Stimulated activated CD8-positive, alpha-beta memory T cell treated with anti-CD3 and anti-CD28 coated beads, Interleukin-12 subunit alpha, Interleukin-12 subunit beta, amount 100 ng/mL, for 24 hours (primary cell): ENCODE results near the gene MGMT.

ENCODE experiments used
- DNase-seq: peaks from one replicate; pipeline ENCODE4 v3.0.0-alpha.2; 2020; ENCODE audit errors: extremely low read depth

MGMT gene

GRCh38 chr10:129455625-129456024 is 11.4 kb upstream of the MGMT start:
- no peak for DNase-seq

- DNase-seq: no peak
These were observed 7.1 kb upstream of the MGMT start for GRCh38 chr10:129459762-129460539.

GRCh38 chr10:129462257-129462795 is 4.7 kb upstream of the MGMT start:
- no peak for DNase-seq

GRCh38 chr10:129464251-129464650 is 2.8 kb upstream of the MGMT start:
- DNase-seq: no peak

- no peak for DNase-seq
These were observed 992 bp upstream of the MGMT start for GRCh38 chr10:129465796-129466702.

GRCh38 chr10:129467359-129468064 is 471 bp downstream of the MGMT start:
- DNase-seq: no peak

- no peak for DNase-seq
These were observed 1.1 kb downstream of the MGMT start for GRCh38 chr10:129468187-129468586.

GRCh38 chr10:129470103-129470851 is 3.2 kb downstream of the MGMT start:
- no peak for DNase-seq

GRCh38 chr10:129471447-129472175 is 4.6 kb downstream of the MGMT start:
- DNase-seq: no peak

- no peak for DNase-seq
These were observed 5.9 kb downstream of the MGMT start for GRCh38 chr10:129472696-129473555.

GRCh38 chr10:129474642-129475041 is 7.6 kb downstream of the MGMT start:
- DNase-seq: no peak

GRCh38 chr10:129476431-129476830 is 9.4 kb downstream of the MGMT start:
- no peak for DNase-seq

GRCh38 chr10:129477051-129477450 is 10.0 kb downstream of the MGMT start:
- no peak for DNase-seq

- no peak for DNase-seq
These were observed 14.6 kb downstream of the MGMT start for GRCh38 chr10:129481641-129482040.

GRCh38 chr10:129483430-129484010 is 16.5 kb downstream of the MGMT start:
- DNase-seq: no peak

GRCh38 chr10:129486805-129487204 is 19.8 kb downstream of the MGMT start:
- no peak for DNase-seq

- DNase-seq: no peak
These were observed 24.2 kb downstream of the MGMT start for GRCh38 chr10:129491123-129491734.

- DNase-seq: no peak
These were observed 27.1 kb downstream of the MGMT start for GRCh38 chr10:129494176-129494575.

GRCh38 chr10:129494740-129495139 is 27.7 kb downstream of the MGMT start:
- DNase-seq: no peak
